HuH-7.5 (cell line): ENCODE measurements around the gene DELE1.
"Not testable (repeated sequence)": the region's sequence is repeated elsewhere in the genome, so short reads cannot be mapped to it uniquely, and the experiment has no call there.

Experiments used
- DNase-seq: peaks from one replicate; pipeline ENCODE4 v3.0.0; 2011; ENCODE audit warnings: low spot score

The DELE1 gene

DNA sequence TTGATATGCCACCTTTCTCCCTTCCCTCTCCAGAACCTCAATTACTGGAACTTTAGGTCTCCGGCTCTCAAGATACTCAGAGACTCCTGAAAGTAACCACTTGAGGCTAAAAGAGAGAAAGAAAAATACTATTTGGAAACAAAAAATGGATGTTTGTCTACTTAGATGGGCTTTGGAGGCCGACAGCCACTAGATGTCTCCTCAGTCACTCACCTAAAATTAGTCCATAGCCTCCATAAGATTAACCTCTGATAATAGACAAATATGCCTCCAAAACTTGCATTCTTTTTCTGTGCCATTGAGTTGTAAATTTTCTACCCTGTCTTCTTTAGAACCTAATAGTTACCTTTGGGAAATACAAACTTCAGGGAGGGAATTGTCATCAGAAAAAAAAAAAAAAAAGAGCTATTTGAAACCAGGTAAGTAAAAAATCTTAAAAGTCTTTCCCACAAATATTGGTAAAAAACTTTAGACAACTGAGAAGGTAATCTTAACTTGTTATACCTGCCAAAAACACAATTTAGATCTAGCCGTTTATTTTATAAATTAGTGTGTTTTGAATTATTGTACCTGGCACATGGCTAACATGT lies 34.3 kb upstream of the DELE1 start:
- DNase-seq = no peak

DNA sequence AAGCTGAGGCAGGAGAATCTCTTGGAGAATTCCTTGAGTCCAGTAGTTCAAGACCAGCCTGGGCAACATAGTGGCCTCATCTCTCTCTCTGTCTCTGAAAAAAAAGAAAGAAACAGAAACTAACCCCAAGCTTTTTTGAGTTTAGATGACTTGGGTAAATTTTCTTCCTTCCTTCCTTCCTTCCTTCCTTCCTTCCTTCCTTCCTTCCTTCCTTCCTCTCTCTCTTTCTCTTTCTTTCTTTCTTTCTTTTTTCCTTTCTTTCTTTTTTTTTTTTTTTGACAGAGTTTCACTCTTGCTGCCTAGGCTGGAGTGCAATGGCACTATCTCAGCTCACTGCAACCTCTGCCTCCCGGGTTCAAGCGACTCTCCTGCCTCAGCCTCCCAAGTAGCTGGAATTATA lies 33.2 kb upstream of the DELE1 start:
- DNase-seq = not testable (repeated sequence)

DNA sequence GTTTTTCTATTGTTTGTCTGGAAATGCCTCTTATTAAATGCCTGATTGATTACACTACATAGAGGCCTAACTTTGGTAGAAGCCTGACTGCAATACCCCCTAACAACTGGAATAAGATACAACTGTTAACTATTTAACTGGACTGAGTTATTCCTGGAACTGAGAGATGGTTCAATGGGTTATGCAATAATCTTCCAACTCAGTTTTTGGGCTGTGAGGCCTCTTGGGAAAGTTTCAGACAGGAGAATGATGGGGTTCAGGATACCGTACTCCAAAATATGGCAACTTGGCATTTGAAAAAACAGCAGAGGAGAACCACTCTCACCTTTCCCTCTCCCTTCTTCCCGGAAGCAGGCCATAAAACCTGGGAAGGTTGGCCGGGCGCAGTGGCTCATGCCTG lies 26.2 kb upstream of the DELE1 start:
- no peak for DNase-seq

DNA sequence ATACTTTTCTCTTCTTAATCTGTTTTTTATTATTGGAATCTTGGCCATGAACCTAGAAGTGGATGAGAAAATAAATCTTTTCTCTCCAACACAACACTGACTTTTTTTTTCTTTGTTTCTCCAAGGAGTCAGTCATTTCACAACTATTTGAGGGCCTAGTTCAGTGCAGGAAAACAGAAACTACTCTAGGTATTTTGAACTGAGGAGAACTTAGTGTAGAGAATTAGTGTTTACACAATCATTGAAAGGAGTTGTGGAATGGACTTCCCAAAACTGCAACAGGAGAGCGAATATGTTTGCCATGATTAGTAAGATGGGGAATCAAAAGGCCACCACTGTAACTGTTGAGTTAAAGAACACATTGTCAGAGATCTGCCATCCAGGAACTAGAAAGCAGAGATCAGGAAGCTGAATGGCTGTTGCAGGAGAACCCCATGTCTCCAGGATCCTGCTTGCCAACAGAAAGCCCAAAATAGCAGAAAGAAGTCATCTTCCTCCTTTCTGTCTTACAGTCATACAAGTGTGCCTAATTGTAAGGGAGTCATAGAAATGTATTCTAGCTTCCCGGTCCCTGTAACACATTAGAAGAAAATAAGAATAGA lies 25.1 kb upstream of the DELE1 start:
- DNase-seq = no peak

DNA sequence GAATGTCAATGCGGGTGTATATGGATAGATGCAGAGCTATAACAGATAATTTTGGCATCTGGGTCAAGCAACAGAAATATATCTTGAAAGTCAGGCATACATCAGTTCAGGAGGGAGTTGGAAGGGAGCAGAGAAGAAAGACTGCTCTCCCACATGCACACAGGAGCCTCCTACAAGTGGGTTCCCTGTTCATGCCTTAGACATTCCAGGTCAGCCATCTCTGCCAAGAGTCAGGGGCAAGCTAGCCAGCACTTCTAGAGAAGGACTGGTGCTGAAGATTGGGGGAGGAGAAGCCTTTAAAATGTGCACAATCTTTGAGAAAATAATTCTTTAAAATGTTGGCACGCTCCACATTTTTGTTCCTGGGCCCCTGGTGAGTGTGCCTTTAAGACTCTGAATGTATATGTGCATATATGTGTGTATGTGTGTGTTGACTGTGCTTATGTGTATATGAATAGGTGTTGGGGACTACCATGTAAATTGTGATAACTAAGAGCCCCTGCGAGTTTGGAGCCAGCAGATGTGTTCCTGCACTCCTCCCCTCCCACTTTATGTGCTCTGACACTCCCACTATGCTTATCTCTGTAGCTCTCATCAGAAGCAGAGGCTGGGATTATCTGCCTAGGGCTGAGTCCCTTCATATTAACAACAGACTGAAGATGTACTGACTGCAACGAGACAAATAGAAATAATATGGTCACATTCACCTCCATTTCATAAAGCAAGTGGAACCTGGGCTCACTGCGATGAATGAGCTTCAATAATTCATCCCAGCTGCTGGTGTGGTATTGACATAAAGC lies 21.5 kb upstream of the DELE1 start:
- no peak for DNase-seq

DNA sequence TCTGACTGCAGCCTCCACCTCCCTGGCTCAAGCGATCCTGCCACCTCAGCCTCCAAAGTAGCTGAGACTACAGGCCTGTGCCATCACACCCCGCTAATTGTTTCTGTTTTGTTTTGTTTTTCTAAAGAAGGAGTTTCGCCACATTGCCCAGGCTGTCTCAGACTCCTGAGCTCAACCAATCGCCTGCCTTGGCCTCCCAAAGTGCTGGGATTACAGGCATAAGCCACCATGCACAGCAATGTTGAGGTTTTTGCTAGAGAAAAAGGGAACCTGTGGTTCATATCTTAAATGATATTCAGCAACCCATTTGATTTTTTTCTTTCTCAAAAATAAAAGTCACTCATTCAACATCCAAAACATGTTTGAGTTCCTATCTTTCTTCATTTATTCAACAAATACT lies 20.4 kb upstream of the DELE1 start:
- no peak for DNase-seq

DNA sequence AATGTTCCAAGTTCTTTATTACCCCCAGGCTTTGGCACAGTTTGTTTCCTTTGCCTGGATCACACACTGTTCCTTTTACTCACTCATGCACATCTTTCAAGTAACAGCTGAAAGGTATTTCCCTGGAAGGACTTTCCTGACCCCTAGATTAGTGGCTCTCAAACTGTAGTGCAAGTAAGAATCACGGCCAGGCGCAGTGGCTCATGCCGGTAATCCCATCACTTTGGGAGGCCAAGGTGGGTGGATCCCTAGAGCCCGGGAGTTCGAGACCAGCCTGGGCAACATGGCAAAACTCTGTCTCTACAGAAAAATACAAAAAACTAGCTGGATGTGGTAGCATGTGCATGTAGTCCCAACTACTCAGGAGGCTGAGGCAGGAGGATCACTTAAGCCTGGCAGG lies 19.1 kb upstream of the DELE1 start:
- no peak for DNase-seq

DNA sequence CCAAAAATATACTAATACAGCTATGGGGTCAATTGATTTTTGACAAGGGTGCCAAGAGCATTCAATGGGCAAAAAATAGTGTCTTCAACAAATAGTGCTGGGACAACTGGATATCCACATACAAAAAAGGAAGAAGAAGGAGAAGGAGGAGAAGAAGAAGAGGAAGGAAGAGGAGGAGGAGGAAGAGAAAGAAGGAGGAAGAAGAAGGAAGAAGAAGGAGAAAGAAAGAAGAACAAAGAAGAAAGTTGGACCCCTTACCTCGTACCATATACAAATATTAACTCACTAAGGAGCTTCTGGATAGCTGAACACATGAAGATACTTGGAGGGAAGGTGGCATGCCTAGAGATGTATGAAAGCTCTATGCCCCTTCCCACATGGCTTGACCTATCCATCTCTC lies 17.2 kb upstream of the DELE1 start:
- no peak for DNase-seq

DNA sequence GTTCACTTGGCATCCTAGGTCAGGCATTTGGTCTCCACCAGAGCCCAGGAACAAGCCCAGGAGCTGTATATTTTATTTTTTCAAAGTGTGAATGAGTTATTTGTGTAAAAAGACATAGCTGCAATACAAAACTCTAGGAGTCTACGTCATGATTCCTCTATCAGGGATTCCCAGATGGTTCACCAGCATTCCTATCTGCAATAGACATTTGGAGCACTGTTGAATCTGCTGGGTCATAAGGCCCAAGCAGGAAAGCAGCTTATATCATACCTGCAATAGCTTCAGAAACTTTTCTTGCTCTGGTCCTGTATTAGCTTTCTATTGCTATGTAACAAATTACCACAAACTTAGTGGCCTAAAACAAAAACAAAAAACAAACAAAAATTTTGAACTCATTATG lies 16.7 kb upstream of the DELE1 start:
- no peak for DNase-seq

DNA sequence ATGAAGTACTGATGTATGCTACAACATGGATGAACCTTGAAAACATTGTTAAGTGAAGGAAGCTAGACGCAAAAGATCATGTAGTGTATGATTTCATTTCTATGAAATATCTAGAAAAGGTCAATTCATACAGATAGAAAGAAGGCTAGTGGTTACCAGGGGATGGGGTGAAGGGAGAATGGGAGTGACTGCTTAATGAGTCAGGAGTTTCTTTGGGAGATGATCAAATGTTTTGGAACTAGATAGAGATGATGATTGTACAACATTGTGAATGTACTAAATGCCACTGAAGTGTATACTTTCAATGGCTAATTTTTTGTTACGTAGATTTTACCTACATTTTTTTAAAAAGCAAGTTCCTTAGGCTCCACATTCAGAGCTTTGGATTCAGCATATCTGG lies 14.9 kb upstream of the DELE1 start:
- DNase-seq = no peak

DNA sequence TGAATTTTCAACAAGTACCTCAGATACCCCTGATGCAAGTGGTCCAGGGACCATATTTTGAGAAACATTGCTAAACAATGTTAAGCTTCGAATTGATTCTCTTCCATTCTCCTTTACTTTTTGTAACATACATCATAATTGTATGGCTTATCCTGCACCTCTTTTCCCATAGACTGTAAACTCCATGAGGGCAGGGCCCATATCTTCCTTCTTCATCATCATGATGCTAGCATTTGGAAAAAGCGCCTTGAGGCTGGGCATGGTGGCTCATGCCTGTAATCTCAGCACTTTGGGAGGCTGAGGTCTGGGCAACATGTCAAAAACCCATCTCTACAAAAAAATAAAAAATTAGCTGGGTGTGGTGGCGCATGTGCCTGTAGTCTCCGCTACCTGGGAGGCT lies 14.5 kb upstream of the DELE1 start:
- no peak for DNase-seq

DNA sequence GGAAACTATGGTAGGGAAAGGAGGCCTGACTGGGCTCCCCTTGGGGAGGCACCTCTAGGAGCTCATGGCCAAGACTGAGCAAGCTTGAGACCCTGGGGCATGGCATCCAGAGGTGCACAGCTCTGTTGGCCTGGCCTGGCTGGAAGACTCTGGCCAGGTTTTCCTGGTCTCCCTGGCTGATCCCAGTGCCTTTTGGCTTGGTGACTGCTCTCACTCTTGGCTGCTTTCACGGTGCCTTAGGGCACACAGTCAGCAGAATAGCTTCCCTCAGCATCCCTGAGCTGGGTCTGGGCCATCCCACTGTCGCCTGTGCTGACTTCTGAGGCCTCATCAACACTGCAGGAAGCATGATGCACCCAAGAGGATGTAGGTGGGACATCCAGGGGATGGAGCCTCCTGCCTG lies 13.4 kb upstream of the DELE1 start:
- no peak for DNase-seq

DNA sequence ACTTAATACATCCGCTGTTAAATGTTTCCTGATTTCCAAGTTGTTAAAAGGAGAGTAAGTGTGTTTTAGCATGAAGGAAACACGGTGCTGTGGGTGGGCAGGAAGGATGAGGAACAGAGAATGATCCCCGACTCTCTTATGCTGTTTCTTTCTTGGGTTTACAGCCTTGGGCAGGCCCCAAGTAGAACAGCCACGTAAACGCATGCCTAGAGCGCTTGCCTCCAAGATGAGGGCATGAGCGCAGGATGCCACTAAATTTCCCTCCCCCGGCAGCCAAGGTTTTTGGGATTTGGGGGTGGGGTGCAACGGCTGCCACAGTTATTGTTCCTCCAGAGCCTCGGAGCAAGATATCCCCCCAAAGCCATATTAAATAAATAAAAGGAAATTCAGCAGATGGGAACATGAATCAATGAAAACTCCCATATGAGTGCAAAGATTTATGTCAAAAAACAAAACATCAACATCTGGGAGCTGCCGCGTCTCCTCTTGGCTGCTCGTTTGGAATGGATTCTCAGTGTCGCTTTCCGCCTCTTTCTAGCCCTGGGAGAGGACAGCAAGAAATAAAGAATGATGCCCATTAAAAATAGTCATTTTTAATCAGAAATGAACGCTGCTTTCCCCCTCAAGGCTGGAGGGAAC lies 10.0 kb upstream of the DELE1 start:
- DNase-seq = no peak

DNA sequence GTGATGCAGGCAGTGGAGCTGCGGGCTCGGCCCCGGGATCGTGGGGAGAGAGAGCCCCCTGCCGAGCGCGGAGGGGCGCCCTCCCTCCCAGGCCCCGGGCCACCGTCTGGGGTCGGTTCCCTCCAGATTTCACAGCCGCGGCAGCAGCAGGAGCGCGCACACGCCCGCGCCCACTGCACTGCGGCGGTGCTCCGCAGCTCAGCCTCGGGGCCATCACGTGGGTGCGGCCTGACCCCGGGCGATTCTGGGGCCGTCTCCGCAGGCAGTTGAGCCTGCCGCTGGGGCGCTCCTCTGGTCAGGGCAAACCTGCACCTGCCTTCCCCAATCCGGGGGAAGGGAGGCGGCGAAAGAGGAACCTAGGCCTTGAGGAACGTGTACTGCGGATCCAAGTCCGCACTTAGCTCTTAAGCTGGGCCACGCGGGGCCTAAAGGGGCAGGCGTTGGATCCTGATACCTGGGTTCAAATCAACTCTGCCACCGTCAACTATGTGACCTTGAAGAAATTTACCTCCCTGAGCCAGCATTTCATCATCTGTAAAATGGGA lies 9.4 kb upstream of the DELE1 start:
- DNase-seq = peak; percentile 39

DNA sequence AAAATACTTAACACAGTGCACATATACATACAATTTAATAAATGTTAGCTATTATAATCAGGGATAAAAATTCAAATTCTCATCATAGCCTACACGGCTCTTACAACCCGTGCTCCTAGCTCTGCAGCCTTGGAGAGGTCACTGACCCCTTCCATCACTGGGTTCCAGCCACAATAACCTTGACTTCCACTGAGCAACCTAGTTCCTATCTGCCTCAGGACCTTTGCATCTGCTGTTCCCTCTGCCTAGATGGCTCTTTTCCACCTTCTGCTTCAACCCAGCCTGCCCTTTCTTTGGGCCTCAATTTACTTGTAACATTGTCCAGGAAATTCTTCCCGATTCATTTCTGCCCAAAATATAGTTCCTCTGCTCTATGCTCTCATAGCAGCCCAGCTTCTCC lies 8.9 kb upstream of the DELE1 start:
- no peak for DNase-seq

DNA sequence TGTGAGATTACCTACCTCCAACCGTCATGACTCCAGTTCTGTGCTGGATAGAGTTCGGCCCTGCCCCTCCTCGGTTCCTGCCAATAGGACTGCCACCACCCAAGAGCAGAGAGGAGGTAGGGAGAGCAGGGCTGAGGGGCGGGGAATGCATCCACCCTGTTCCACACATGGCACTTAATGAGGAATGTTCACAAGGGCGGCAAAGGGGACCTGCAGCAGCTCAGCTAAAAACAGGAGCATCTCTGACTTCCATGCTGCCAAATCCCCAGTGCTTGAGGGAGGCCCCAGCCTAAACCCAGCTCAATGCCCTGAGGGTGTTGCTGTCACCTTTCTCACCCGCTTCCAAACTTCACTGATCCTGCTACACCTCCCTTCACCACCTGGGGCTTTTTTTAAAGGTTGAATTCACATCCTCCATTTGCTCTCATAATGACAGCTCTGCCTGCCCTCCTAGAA lies 7.8 kb upstream of the DELE1 start:
- peak; percentile 30 for DNase-seq

DNA sequence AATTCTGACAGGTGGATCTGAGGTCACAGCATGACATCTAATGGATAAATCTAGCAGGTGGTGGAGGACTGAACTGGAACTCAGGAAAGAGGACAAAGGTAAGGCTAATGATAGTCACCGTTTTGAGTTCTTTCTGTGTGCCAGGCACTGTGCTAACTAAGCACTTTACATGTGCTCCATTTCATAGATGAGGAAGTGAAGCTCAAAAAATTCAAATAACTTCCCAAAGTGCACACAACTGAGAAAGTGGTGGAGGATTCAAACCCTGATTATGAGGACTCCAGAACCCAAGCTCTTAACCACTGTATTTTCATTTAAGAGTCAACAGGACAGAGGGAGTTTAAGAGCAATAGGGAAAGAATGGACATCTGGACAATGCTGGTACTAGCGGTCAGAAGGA lies 7.1 kb upstream of the DELE1 start:
- no peak for DNase-seq

DNA sequence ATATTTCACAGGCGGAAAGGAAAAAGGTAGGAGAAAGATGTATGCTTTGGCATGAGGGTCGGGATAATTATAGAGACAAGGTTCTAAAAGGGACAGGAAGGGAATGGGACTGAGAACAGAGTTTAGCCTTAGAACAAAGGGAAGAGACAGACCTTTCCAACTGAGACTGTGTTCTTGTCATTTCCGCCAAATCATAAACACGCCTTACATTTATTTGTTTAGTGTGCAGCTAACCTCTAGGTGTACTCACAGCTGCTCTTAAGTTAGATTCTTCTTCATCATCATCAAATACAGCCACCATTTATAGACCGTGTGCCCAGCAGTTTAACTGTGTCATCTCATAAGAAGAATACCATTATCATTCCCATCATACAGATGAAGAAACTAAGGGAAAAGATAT lies 5.9 kb upstream of the DELE1 start:
- no peak for DNase-seq

DNA sequence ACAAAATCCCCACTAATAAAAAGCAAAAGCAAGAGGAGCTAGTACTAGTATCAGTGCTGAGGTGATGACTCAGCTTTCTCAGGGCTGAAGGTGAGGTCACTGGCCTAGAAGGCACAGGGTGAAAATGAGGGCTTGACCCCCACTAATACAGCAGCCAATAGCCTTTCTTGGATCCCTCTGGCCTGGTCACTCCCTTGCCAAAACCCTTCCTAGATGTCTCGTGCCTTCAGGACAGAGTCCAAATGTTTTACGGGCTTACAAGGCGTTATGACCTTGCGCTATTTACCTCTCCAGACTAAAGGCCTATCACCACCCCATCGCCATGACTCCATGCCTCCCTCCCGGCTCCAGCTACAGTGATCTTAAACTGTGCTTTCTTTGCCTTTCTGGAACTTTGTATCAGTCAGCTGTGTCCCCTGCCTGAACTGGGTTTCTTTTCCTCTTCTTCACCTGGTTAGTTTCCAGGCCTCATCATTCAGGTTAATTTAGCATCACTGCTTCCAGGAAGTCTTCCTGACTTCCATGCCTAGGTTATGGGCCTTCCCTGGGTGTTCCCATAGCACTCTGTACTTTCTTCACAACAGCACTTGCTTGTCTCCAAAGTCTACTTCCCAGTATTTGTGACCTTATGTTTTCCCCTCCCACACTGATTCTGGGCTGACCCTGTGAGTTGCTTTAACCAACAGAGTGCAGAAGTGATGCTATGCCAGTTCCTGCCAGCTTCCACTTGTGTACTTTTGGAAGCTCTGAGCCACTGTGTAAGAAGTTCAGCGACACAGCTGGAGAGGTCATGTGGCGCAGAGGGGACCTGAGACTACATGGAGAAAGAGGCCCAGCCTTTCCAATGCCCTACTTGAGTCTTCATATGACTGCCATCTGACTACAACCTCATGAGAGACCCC lies 4.2 kb upstream of the DELE1 start:
- DNase-seq = no peak

DNA sequence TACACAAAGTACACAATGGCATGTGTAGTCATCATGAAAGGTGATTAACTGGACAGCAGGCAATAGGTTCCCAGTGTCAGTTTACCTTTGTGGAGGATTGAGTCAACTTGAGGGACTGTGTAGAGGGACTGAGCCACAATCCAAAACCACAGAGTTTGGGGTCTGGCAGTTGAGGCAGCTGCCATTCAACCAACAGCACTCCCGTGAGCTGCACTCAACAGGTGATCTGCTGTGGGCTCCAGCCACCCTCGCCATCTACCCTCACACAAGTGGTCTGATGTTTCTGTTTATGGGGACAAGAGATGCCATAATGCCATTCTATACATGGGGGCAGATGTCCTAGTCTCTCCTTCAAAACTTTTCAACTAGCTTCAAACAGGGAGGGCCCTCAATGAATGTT lies 2.9 kb upstream of the DELE1 start:
- no peak for DNase-seq

DNA sequence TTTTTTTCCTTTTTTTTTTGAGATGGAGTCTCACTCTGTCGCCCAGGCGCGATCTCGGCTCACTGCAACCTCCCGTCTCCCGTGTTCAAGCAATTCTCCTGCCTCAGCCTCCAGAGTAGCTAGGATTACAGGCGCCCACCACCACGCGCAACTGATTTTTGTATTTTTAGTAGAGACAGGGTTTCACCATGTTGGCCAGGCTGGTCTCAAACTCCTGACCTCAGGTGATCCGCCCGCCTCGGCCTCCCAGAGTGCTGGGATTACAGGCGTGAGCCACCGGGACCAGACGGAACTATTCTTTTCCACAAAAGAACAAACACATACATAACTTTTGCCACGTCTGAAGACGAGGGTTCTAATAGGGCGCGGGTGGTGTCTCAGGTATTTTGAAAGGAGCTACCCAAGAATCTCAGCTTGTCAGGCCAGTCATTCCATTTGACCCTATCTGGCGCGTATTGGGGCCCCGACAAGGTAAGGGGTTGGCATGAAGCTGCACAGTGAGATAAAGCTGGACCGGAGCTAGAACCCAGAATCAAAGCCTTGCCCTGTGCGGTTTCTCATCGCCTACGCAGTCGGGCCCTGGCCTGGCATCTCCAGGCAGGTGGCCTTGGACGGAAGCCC lies 734 bp upstream of the DELE1 start:
- not testable (repeated sequence) for DNase-seq
